MCF 10A (cell line): ENCODE results near the gene TCIRG1. TPM values are rescaled to one million over a fixed set of nuclear protein-coding genes. Genes with fewer than 3 reads are reported as not detected.

Experiments
- BruUV-seq: library from RNA; stranded (reverse); fragments of 400-500 nt; replicated peaks from 2 replicates; lab custom pipeline; 2021; lab: Mats Ljungman, UMichigan
- CTCF ChIA-PET: fragments of 300-600 bp; sonication (Branson Sonifier 250); formaldehyde crosslinking; extraction: SDS; loops from one replicate; lab custom pipeline; 2021; ENCODE audit warnings: antibody characterized with exemption, inconsistent platforms; lab: Yijun Ruan, JAX
- POLR2A ChIA-PET: fragments of 300-600, 350-650 bp; sonication (Branson Sonifier 250); formaldehyde crosslinking; extraction: SDS; loops from one replicate; lab custom pipeline; 2020; ENCODE audit warnings: antibody characterized with exemption, inconsistent platforms; lab: Yijun Ruan, JAX
- DNase-seq: peaks from one replicate; pipeline ENCODE4 v3.0.0-alpha.2; 2018; ENCODE audit not compliant: unreplicated experiment
- H3K27ac Mint-ChIP-seq: one replicate; pipeline ENCODE4 v1.8.0; 2022; ENCODE audit warnings: mild to moderate bottlenecking, low read depth, mixed read lengths; ENCODE audit not compliant: unreplicated experiment
- H3K27me3 Mint-ChIP-seq: one replicate; pipeline ENCODE4 v1.8.0; 2022; ENCODE audit warnings: mixed read lengths; ENCODE audit not compliant: insufficient read depth, unreplicated experiment
- H3K36me3 Mint-ChIP-seq: one replicate; pipeline ENCODE4 v1.8.0; 2022; ENCODE audit warnings: mild to moderate bottlenecking, moderate library complexity, mixed read lengths; ENCODE audit not compliant: insufficient read depth, unreplicated experiment
- H3K4me1 Mint-ChIP-seq: one replicate; pipeline ENCODE4 v1.8.0; 2022; ENCODE audit warnings: mixed read lengths; ENCODE audit not compliant: insufficient read depth, unreplicated experiment
- H3K4me3 Mint-ChIP-seq: one replicate; pipeline ENCODE4 v1.8.0; 2022; ENCODE audit warnings: mild to moderate bottlenecking, moderate library complexity, mixed read lengths; ENCODE audit not compliant: unreplicated experiment
- H3K9me3 Mint-ChIP-seq: one replicate; pipeline ENCODE4 v1.8.0; 2022; ENCODE audit warnings: mixed read lengths; ENCODE audit not compliant: unreplicated experiment
- CTCF ChIP-seq: fragments of 200-600 bp; IDR thresholded peaks from one replicate; pipeline ENCODE4 v1.8.0; 2022; ENCODE audit warnings: antibody characterized with exemption, mild to moderate bottlenecking; ENCODE audit not compliant: unreplicated experiment
- intact Hi-C: fragments of 100-400 bp; cut with micrococcal nuclease; formaldehyde crosslinking; loops from 2 replicates; pipeline ENCODE4 v1.14.1; 2022
- total RNA-seq: library from RNA; stranded (reverse); gene quantifications from 2 replicates; pipeline ENCODE4 v1.2.3, GENCODE V29; 2022

TCIRG1 gene
- total RNA-seq, 1 experiment from 2014 or later: 12.3 TPM

DNA sequence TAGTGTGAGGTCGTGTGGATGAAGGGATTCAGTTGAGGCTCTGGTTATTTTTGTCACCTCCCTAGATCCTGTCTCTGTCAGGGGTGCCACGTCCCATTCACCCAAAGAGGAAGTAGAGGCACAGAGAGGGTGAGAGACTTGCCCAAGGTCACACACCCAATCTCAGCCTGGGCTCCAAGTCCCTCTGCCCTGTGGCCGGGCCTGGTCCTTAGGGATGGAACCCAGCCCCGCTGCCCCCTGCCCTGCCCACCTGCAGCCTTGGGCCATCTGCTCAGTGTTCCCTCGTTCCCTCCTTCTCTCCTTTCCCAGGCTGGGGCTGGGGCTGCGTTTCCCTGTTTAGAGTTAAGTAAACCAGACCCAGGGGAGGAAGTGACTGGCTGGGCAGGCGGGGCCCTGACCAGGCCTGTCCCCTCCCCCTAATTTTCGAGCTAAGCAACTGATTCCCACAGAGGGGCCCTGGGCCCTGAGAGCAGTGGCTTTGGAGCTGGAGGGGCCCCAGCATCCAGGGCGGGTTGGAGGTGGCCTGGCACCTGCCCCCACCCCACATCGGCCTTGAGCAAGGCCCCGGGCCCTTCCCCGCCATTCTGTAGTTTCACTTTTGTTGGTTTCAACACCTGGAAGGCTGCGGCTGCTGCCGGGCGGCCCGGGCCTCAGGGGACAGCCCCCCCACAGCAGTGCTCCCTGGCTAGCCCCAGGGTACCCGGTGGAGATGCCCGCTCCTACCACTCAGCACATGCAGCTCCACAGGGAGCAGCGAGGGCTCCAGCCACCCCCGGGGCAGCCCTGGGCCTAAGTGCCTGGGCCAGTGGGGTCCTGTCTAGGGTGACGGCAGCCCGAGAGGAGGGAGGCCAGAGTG lies 1.5 kb downstream of the TCIRG1 start:
- DNase-seq: no peak
- TF ChIP-seq CTCF: no peak
- H3K4me3 Mint-ChIP-seq: peak overlapping the region; percentile 57
- intact Hi-C loops: no loop called here
- no peak overlapping the region for H3K27ac Mint-ChIP-seq
- H3K4me1 Mint-ChIP-seq: no peaks in the 10 kb centered on the region
- ChIA-PET CTCF (interaction anchor here (1.3 kb wide), 1 partner anchor 7 kb away, joined by 3 read pairs; no protein-coding TSS in a partner anchor), POLR2A (interaction anchor here (1.9 kb wide), 1 partner anchor 9 kb away, joined by 4 read pairs; no protein-coding TSS in a partner anchor)
- no peaks in the 10 kb centered on the region for H3K9me3 Mint-ChIP-seq
- H3K36me3 Mint-ChIP-seq: no peaks in the 10 kb centered on the region
- no TSS peak for BruUV-seq
- H3K27me3 Mint-ChIP-seq: no peaks in the 10 kb centered on the region

DNA sequence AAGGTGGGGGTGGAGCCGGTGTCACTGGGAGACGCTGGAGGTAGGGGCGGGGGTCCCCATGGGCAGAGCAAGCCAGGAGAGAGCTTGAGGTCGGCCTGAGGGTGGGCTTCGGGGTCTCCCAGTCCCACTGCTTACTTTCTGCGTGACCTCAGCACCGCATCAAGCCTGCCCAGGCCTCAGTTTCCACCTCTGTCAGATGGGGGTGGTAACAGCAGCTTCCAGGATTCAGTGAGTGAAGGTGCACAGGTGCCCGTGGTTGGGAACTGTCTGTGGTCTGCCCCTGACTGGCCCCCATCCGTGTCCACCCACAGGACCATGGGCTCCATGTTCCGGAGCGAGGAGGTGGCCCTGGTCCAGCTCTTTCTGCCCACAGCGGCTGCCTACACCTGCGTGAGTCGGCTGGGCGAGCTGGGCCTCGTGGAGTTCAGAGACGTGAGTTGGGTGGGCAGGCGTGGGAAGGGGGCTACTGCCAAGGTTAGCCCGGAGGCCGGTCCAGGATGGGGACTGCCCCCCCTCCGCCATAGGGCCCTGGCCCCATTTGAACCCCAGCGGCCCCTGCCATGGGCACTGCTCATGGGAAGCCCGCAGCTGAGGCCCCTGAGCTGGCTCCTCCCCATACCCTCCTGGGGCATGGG lies 2.2 kb downstream of the TCIRG1 start:
- H3K27me3 Mint-ChIP-seq: no peaks in the 10 kb centered on the region

DNA sequence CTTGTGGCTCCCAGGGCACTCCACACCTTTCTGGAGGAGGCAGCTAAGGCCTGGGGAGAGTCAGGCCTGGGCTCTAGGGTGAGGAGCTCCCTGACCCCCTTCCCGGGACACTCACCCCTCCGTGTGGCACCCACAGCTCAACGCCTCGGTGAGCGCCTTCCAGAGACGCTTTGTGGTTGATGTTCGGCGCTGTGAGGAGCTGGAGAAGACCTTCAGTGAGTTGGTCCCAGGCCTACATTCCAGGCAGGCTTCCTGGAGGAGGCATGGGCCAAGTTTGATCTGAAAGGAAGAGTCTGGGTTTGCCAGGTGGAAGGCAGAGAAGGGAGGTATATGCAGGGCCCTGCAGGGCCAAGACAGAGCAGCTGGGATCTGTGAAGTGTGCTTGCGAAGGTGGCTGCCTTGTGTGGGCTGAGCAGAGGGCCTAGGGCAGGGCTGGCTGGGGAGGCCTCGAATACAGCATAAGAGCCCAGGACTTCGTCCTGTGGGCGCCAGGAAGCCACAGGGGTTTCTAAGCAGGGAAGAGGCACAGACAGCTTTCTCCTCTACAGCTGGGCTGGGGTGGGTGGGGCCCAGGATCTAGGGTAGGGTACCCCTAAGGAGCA lies 2.9 kb downstream of the TCIRG1 start:
- DNase-seq: no peak
- H3K27me3 Mint-ChIP-seq: no peaks in the 10 kb centered on the region
- no peaks in the 10 kb centered on the region for H3K36me3 Mint-ChIP-seq
- no peaks in the 10 kb centered on the region for H3K9me3 Mint-ChIP-seq
- no peak overlapping the region for H3K27ac Mint-ChIP-seq
- no peak overlapping the region for H3K4me3 Mint-ChIP-seq
- ChIA-PET POLR2A (interaction anchor here (0.7 kb wide), 2 partner anchors 13 to 1990 kb away, joined by 3 read pairs; no protein-coding TSS in a partner anchor), CTCF (interaction anchor here (1.3 kb wide), 1 partner anchor 9 kb away, joined by 3 read pairs; no protein-coding TSS in a partner anchor)
- H3K4me1 Mint-ChIP-seq: no peaks in the 10 kb centered on the region
- TF ChIP-seq CTCF: no peak
- no TSS peak for BruUV-seq
- intact Hi-C loops: no loop called here

More for the DNA sequence above, 2.2 kb downstream of the TCIRG1 start:
- Mint-ChIP-seq H3K9me3 (no peaks in the 10 kb centered on the region), H3K4me1 (no peaks in the 10 kb centered on the region), H3K27ac (no peak overlapping the region), H3K36me3 (no peaks in the 10 kb centered on the region), H3K4me3 (no peak overlapping the region)
- no TSS peak for BruUV-seq
- ChIA-PET POLR2A (no interaction called here), CTCF (interaction anchor here (1.3 kb wide), 1 partner anchor 8 kb away, joined by 3 read pairs; no protein-coding TSS in a partner anchor)
- no peak for DNase-seq
- intact Hi-C loops: no loop called here
- TF ChIP-seq CTCF: no peak
